ENCODE results near the gene ODAD4.

ODAD4 gene

DNA sequence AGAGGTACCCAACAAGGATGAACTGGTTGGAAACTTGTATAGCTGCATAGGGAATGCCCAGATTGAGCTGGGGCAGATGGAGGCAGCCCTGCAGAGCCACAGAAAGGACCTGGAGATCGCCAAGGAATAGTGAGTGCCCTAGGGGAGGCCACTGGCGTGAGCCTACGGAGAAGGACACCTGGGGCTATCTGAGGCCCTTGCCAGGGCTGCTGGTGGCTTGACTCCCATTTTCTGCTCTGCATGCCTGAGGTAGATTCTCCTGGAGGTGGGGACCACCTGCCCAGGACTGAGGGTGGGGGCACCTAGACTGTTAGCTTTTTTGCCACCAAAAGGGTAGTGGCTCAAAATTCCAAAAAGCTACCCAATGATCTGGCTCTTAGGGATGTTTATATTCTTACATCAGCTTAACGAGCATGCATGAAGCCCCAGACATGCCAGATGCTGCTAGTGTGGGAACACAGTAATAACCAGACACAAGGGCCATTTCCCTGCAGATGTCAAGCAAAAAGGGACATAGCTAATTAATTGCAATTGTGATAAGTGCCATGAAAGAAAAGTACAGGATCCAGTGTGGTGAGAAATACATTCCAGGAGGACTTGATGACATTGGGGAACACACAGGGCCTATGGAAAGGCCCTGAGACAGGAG, 8.8 kb downstream of the ODAD4 start:
- no peaks in the 10 kb centered on the region for H3K27me3 ChIP-seq (ENCODE audit: control insufficient read depth, insufficient read depth, low read length, poor library complexity, severe bottlenecking)
- no peaks in the 10 kb centered on the region for H3K4me1 ChIP-seq (ENCODE audit: control insufficient read depth, insufficient read depth, low read length)
- H3K36me3 ChIP-seq (ENCODE audit: control insufficient read depth, insufficient read depth, low read length) = peaks cover 10% of the 10 kb centered on the region
- H3K9me3 ChIP-seq (ENCODE audit: control insufficient read depth, low read length) = no peaks in the 10 kb centered on the region
- 93 to 94% methylated on average over 4 of the region's 4 CpGs for WGBS, 2 experiments
- H3K4me3 ChIP-seq (ENCODE audit: insufficient read depth, low read depth, low read length) = no peak overlapping the region
- no peak overlapping the region for H3K27ac ChIP-seq (ENCODE audit: insufficient read depth, low read depth, low read length, poor library complexity, severe bottlenecking)

DNA sequence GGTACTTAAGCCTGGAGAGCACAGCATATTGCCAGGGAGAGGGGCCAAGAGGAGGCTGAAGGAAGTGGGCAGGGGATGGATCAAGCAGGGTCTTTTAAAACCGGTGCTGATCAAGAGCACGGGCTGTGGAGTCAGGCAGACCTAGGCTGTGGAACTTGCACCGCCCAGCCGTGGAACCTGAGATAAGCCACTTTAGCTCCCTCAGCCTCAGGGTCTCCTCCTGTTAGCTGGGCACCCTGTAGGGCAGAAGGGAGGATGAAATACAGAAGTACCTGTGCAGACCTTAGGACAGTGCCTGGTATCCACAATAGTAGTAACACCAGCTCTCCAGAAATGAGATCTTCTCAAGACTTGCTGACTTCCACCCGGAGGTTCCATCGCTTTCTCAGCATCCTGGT, 9.3 kb downstream of the ODAD4 start:
- peaks cover 10% of the 10 kb centered on the region for H3K36me3 ChIP-seq (ENCODE audit: control insufficient read depth, insufficient read depth, low read length)
- H3K9me3 ChIP-seq (ENCODE audit: control insufficient read depth, low read length) = no peaks in the 10 kb centered on the region
- WGBS, 2 experiments = 94 to 96% methylated on average over 6 of the region's 6 CpGs
- H3K27me3 ChIP-seq (ENCODE audit: control insufficient read depth, insufficient read depth, low read length, poor library complexity, severe bottlenecking) = no peaks in the 10 kb centered on the region
- no peaks in the 10 kb centered on the region for H3K4me1 ChIP-seq (ENCODE audit: control insufficient read depth, insufficient read depth, low read length)
- no peak overlapping the region for H3K4me3 ChIP-seq (ENCODE audit: insufficient read depth, low read depth, low read length)
- H3K27ac ChIP-seq (ENCODE audit: insufficient read depth, low read depth, low read length, poor library complexity, severe bottlenecking) = no peak overlapping the region

DNA sequence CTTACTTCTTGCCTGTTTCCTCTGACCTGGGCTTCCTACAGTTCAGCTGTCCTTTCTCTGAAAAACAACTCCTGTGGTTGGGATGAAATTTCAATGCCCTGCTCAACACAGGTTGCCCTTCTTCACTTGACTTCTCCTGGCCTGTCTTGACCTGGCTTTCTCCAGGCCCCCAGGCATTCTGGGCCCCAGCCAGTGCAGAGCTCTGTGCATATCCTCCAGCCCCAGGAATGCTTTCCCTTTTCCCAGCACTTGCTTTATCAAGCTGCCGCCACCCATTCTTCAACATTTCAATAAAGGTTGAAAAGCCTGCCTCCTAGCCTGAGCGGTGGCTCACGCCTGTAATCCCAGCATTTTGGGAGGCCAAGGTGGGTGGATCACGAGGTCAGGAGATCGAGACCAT, 10.8 kb downstream of the ODAD4 start:
- no peak overlapping the region for H3K27ac ChIP-seq (ENCODE audit: insufficient read depth, low read depth, low read length, poor library complexity, severe bottlenecking)
- 86 to 92% methylated on average over 5 of the region's 5 CpGs for WGBS, 2 experiments
- H3K4me1 ChIP-seq (ENCODE audit: control insufficient read depth, insufficient read depth, low read length) = no peaks in the 10 kb centered on the region
- H3K27me3 ChIP-seq (ENCODE audit: control insufficient read depth, insufficient read depth, low read length, poor library complexity, severe bottlenecking) = no peaks in the 10 kb centered on the region
- no peak overlapping the region for H3K4me3 ChIP-seq (ENCODE audit: insufficient read depth, low read depth, low read length)
- peaks cover 5% of the 10 kb centered on the region for H3K36me3 ChIP-seq (ENCODE audit: control insufficient read depth, insufficient read depth, low read length)
- no peaks in the 10 kb centered on the region for H3K9me3 ChIP-seq (ENCODE audit: control insufficient read depth, low read length)

DNA sequence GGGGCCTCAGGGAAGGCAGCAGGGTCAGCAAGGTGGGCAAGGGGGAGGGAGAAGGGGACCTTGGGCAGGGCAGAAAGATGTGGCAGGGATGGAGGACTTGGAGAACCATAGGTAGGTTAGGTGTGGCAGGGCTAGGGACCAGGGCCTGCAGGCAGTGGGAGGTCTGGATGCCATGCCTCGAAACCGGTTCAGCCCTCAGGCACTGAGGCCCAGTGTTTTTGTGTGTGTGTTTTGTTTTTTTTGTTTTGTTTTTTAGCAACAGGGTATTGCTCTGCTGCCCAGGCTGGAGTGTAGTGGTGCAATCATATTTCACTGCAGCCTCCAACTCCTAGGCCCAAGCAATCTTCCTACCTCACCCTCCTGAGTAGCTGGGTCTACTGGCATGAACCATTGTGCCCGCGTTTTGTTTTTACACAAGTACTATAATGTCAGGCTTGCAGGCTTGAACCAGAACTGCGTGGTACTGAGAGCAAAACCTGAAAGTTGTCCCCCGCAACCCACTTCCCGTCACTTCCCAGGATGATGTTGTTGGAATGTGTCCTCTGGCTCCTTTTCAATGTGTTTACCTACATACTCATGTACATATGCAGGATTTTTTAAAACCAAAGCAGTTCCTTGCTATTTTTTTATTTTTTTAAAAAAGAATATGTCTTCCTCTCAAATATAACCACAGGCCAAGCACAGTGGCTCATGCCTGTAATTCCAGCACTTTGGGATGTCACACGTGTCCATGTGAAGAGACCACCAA, 12.4 kb downstream of the ODAD4 start:
- Histone ChIP-seq H3K27ac (ENCODE audit: insufficient read depth, low read depth, low read length, poor library complexity, severe bottlenecking) (no peak overlapping the region), H3K9me3 (ENCODE audit: control insufficient read depth, low read length) (no peaks in the 10 kb centered on the region), H3K36me3 (ENCODE audit: control insufficient read depth, insufficient read depth, low read length) (no peaks in the 10 kb centered on the region), H3K4me3 (ENCODE audit: insufficient read depth, low read depth, low read length) (no peak overlapping the region), H3K4me1 (ENCODE audit: control insufficient read depth, insufficient read depth, low read length) (no peaks in the 10 kb centered on the region), H3K27me3 (ENCODE audit: control insufficient read depth, insufficient read depth, low read length, poor library complexity, severe bottlenecking) (no peaks in the 10 kb centered on the region)
- WGBS, 2 experiments = 93 to 94% methylated on average over 8 of the region's 8 CpGs

- Histone ChIP-seq H3K9me3 (ENCODE audit: control insufficient read depth, low read length) (no peaks in the 10 kb centered on the region), H3K36me3 (ENCODE audit: control insufficient read depth, insufficient read depth, low read length) (no peaks in the 10 kb centered on the region), H3K27me3 (ENCODE audit: control insufficient read depth, insufficient read depth, low read length, poor library complexity, severe bottlenecking) (no peaks in the 10 kb centered on the region), H3K4me1 (ENCODE audit: control insufficient read depth, insufficient read depth, low read length) (no peaks in the 10 kb centered on the region), H3K27ac (ENCODE audit: insufficient read depth, low read depth, low read length, poor library complexity, severe bottlenecking) (no peak overlapping the region), H3K4me3 (ENCODE audit: insufficient read depth, low read depth, low read length) (no peak overlapping the region)
- 93% methylated on average over 3 of the region's 3 CpGs for WGBS, 2 experiments
Measured at GRCh38 chr17:41943492-41943891, 13.1 kb downstream of the ODAD4 start.

GRCh38 chr17:41944943-41945342, 14.5 kb downstream of the ODAD4 start:
- H3K9me3 ChIP-seq (ENCODE audit: control insufficient read depth, low read length) = no peaks in the 10 kb centered on the region
- H3K4me1 ChIP-seq (ENCODE audit: control insufficient read depth, insufficient read depth, low read length) = no peaks in the 10 kb centered on the region
- H3K27ac ChIP-seq (ENCODE audit: insufficient read depth, low read depth, low read length, poor library complexity, severe bottlenecking) = no peak overlapping the region
- H3K36me3 ChIP-seq (ENCODE audit: control insufficient read depth, insufficient read depth, low read length) = peaks cover 4% of the 10 kb centered on the region
- H3K4me3 ChIP-seq (ENCODE audit: insufficient read depth, low read depth, low read length) = no peak overlapping the region
- 89 to 92% methylated on average over 3 of the region's 3 CpGs for WGBS, 2 experiments
- H3K27me3 ChIP-seq (ENCODE audit: control insufficient read depth, insufficient read depth, low read length, poor library complexity, severe bottlenecking) = no peaks in the 10 kb centered on the region

- no peaks in the 10 kb centered on the region for H3K4me1 ChIP-seq (ENCODE audit: control insufficient read depth, insufficient read depth, low read length)
- H3K4me3 ChIP-seq (ENCODE audit: insufficient read depth, low read depth, low read length) = no peak overlapping the region
- peaks cover 4% of the 10 kb centered on the region for H3K36me3 ChIP-seq (ENCODE audit: control insufficient read depth, insufficient read depth, low read length)
- H3K9me3 ChIP-seq (ENCODE audit: control insufficient read depth, low read length) = no peaks in the 10 kb centered on the region
- no peaks in the 10 kb centered on the region for H3K27me3 ChIP-seq (ENCODE audit: control insufficient read depth, insufficient read depth, low read length, poor library complexity, severe bottlenecking)
- no peak overlapping the region for H3K27ac ChIP-seq (ENCODE audit: insufficient read depth, low read depth, low read length, poor library complexity, severe bottlenecking)
- 84 to 86% methylated on average over 11 of the region's 11 CpGs for WGBS, 2 experiments
Measured at GRCh38 chr17:41948762-41949460, 18.5 kb downstream of the ODAD4 start.

DNA sequence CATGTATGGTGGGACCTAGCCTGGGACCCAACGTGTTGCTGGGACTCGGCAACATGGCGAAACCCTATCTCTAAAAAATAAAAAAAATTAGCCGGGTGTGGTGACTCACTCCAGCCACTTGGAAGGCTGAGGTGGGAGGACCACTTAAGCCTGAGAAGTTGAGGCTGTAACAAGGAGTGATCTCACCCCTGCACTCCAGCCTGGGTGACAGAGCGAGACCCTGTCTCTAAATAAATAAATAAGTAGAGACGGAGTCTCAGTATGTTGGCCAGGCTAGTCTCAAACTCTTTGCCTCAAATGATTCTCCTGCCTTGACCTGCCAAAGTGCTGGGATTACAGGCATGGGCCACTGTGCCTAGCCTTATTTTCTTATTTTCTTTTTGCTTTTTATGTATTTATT, 26.1 kb downstream of the ODAD4 start:
- peaks cover 14% of the 10 kb centered on the region for H3K4me1 ChIP-seq (ENCODE audit: control insufficient read depth, insufficient read depth, low read length)

GRCh38 chr17:41957031-41957868, 26.8 kb downstream of the ODAD4 start:
- H3K36me3 ChIP-seq (ENCODE audit: control insufficient read depth, insufficient read depth, low read length) = no peaks in the 10 kb centered on the region
- H3K9me3 ChIP-seq (ENCODE audit: control insufficient read depth, low read length) = no peaks in the 10 kb centered on the region
- no peaks in the 10 kb centered on the region for H3K27me3 ChIP-seq (ENCODE audit: control insufficient read depth, insufficient read depth, low read length, poor library complexity, severe bottlenecking)
- 62 to 67% methylated on average over 11 of the region's 11 CpGs for WGBS, 2 experiments
- H3K27ac ChIP-seq (ENCODE audit: insufficient read depth, low read depth, low read length, poor library complexity, severe bottlenecking) = no peak overlapping the region
- no peak overlapping the region for H3K4me3 ChIP-seq (ENCODE audit: insufficient read depth, low read depth, low read length)
- H3K4me1 ChIP-seq (ENCODE audit: control insufficient read depth, insufficient read depth, low read length) = peaks cover 14% of the 10 kb centered on the region

More for the DNA sequence above, 26.1 kb downstream of the ODAD4 start:
- Histone ChIP-seq H3K27ac (ENCODE audit: insufficient read depth, low read depth, low read length, poor library complexity, severe bottlenecking) (no peak overlapping the region), H3K9me3 (ENCODE audit: control insufficient read depth, low read length) (no peaks in the 10 kb centered on the region), H3K36me3 (ENCODE audit: control insufficient read depth, insufficient read depth, low read length) (no peaks in the 10 kb centered on the region), H3K27me3 (ENCODE audit: control insufficient read depth, insufficient read depth, low read length, poor library complexity, severe bottlenecking) (no peaks in the 10 kb centered on the region), H3K4me3 (ENCODE audit: insufficient read depth, low read depth, low read length) (no peak overlapping the region)
- WGBS, 2 experiments = 89 to 96% methylated on average over 6 of the region's 6 CpGs

Data from ectodermal cell (in vitro differentiated cells).